Measurements from ENCODE around the gene FBLN5. TPM values are rescaled to one million over a fixed set of nuclear protein-coding genes. Genes with fewer than 3 reads are reported as not detected.

FBLN5 gene
- total RNA-seq, 1 donor from 2014 or later: 240 TPM

DNA sequence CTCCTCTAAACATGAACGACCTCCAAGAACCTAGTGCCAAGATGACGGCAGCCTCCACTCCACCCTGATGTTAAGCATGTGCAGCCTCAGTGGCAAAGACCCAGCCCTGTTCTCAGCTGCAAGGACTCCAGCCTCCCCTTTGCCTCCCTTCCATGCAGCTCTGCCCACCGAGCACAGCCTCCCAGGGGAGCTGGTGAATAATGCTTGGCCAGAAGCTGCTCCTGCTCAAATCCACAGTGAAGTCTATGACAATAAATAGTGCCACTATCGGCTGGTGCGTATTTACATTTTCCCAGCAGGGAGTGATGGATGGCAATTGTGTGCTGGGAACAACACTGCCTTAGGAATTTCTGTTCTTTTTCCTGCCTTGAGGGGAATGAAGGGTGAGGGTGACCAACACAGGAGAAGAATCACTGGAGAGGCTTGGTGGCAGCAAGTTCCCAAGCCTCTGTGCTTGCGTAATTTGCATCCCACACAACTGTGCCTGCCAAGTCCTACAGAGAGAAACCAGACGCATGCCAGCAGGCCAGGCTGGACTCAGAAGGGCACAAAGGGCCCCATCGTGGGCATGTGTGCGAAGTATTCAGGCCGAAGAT lies 50.3 kb downstream of the FBLN5 start:
- Histone ChIP-seq H3K27ac (peak overlapping the region; percentile 47), H3K36me3 (no peaks in the 10 kb centered on the region), H3K9me3 (no peaks in the 10 kb centered on the region), H3K27me3 (no peaks in the 10 kb centered on the region), H3K4me1 (peaks cover 37% of the 10 kb centered on the region), H3K4me3 (no peak overlapping the region)
- intact Hi-C loops (cut with DNase I): no loop called here
- no peak for DNase-seq (ENCODE audit: extremely low spot score in 2 of 2)
- peak in 1 of 2 donors; percentile 15 for TF ChIP-seq POLR2AphosphoS5 (IDR thresholded peaks at IDR 0.05; ENCODE audit: insufficient read depth in 1 of 2, low read depth in 1 of 2)
- TF ChIP-seq, protein P1, sequence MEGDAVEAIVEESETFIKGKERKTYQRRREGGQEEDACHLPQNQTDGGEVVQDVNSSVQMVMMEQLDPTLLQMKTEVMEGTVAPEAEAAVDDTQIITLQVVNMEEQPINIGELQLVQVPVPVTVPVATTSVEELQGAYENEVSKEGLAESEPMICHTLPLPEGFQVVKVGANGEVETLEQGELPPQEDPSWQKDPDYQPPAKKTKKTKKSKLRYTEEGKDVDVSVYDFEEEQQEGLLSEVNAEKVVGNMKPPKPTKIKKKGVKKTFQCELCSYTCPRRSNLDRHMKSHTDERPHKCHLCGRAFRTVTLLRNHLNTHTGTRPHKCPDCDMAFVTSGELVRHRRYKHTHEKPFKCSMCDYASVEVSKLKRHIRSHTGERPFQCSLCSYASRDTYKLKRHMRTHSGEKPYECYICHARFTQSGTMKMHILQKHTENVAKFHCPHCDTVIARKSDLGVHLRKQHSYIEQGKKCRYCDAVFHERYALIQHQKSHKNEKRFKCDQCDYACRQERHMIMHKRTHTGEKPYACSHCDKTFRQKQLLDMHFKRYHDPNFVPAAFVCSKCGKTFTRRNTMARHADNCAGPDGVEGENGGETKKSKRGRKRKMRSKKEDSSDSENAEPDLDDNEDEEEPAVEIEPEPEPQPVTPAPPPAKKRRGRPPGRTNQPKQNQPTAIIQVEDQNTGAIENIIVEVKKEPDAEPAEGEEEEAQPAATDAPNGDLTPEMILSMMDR (IDR thresholded peaks at IDR 0.05): no peak

DNA sequence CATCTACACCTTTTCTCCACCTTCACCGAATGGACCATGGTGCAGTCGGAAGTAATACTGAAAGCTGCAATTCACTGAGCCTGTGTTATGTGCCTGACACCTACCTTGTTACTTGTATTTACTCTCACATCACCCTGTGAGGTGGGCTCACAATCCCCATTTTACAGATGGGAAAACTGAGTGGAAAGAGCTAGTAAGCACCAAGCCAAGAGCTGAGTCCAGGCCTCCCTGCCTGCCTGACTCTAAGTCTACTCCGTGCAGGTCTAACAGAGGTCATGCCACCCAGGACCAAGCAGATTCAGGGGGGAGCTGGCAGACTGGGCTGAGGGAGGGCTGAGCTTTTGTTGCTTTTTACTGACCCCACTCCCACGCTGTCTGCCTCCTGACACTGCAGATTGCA lies 51.1 kb downstream of the FBLN5 start:
- TF ChIP-seq, protein P1 (IDR thresholded peaks at IDR 0.05): no peak
- TF ChIP-seq POLR2AphosphoS5 (IDR thresholded peaks at IDR 0.05; ENCODE audit: insufficient read depth in 1 of 2, low read depth in 1 of 2): no peak
- TF ChIP-seq POLR2A (IDR thresholded peaks at IDR 0.05): no peak
- Histone ChIP-seq H3K9me3 (no peaks in the 10 kb centered on the region), H3K27me3 (no peaks in the 10 kb centered on the region), H3K4me3 (no peak overlapping the region), H3K27ac (no peak overlapping the region), H3K4me1 (peaks cover 43% of the 10 kb centered on the region), H3K36me3 (no peaks in the 10 kb centered on the region)
- intact Hi-C loops (cut with DNase I): no loop called here
- no peak for DNase-seq (ENCODE audit: extremely low spot score in 2 of 2)

DNA sequence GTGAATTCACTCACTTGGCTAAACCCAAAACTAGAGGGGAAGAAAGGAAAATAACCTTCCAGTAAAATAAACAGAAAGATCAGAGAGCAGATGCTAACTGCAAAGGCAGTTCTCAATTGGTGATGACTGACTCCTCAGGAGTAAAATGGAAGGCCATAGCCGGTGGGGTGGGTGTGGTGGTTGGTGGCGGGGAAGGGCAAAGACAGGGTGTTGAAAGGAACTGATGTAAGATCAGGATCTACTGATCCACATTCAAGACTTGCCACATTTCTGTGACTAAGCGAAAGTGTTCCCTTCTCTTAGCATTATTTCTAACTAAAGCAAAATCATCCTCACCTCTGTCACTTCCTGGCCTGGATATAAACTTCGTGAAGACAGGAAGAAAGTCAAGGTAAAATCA lies 53.8 kb downstream of the FBLN5 start:
- Histone ChIP-seq H3K4me3 (no peak overlapping the region), H3K27me3 (no peaks in the 10 kb centered on the region), H3K36me3 (no peaks in the 10 kb centered on the region), H3K27ac (no peak overlapping the region), H3K9me3 (no peaks in the 10 kb centered on the region), H3K4me1 (peaks cover 40% of the 10 kb centered on the region)
- TF ChIP-seq, protein P1 (IDR thresholded peaks at IDR 0.05): no peak
- TF ChIP-seq POLR2A (IDR thresholded peaks at IDR 0.05) (no peak), POLR2AphosphoS5 (IDR thresholded peaks at IDR 0.05; ENCODE audit: insufficient read depth in 1 of 2, low read depth in 1 of 2) (no peak)
- DNase-seq (ENCODE audit: extremely low spot score in 2 of 2): no peak
- intact Hi-C loops (cut with DNase I): no loop called here

DNA sequence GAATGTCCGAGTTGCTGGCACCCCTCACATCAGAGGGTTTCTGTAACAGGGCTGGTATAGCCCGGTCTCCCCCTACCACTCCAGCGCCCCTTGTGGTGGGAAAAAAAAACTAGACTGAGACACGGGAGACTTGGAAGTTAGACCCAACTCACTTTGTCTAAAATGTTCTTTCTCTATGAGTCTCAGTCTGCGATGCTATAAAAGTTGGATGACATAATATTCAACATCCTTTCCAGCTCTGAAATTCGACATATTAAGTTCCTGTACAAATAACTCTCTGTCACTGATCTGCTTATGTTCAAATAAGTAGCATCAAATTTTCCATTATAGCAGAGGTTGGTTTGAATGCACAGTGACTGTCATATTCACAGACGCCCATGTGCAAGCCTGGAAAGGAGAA lies 54.5 kb downstream of the FBLN5 start:
- H3K27me3 ChIP-seq: no peaks in the 10 kb centered on the region
- no peak overlapping the region for H3K27ac ChIP-seq
- no peaks in the 10 kb centered on the region for H3K36me3 ChIP-seq
- DNase-seq (ENCODE audit: extremely low spot score in 2 of 2): no peak
- H3K4me1 ChIP-seq: peaks cover 40% of the 10 kb centered on the region
- H3K4me3 ChIP-seq: no peak overlapping the region
- H3K9me3 ChIP-seq: no peaks in the 10 kb centered on the region
- TF ChIP-seq POLR2AphosphoS5 (IDR thresholded peaks at IDR 0.05; ENCODE audit: insufficient read depth in 1 of 2, low read depth in 1 of 2): no peak
- TF ChIP-seq, protein P1 (IDR thresholded peaks at IDR 0.05): no peak
- no peak for TF ChIP-seq POLR2A (IDR thresholded peaks at IDR 0.05)
- intact Hi-C loops (cut with DNase I): no loop called here

GRCh38 chr14:91891721-91892220 lies 55.7 kb downstream of the FBLN5 start:
- TF ChIP-seq POLR2AphosphoS5 (IDR thresholded peaks at IDR 0.05; ENCODE audit: insufficient read depth in 1 of 2, low read depth in 1 of 2) (no peak), POLR2A (IDR thresholded peaks at IDR 0.05) (no peak)
- TF ChIP-seq, protein P1 (IDR thresholded peaks at IDR 0.05): no peak
- no peaks in the 10 kb centered on the region for H3K36me3 ChIP-seq
- no peak overlapping the region for H3K27ac ChIP-seq
- intact Hi-C loops (cut with DNase I): no loop called here
- H3K27me3 ChIP-seq: no peaks in the 10 kb centered on the region
- no peaks in the 10 kb centered on the region for H3K9me3 ChIP-seq
- peaks cover 30% of the 10 kb centered on the region for H3K4me1 ChIP-seq
- no peak for DNase-seq (ENCODE audit: extremely low spot score in 2 of 2)
- H3K4me3 ChIP-seq: no peak overlapping the region

Data from vagina (tissue), 2 donors.